Right renal pelvis (tissue), 4 donors: ENCODE results near the gene HAUS7. TPM values are rescaled to one million over a fixed set of nuclear protein-coding genes. Genes with fewer than 3 reads are reported as not detected.

Experiments used
- DNase-seq, 4 donors: peaks; one replicate each; pipeline ENCODE4 v3.0.0-alpha.2; 2013; ENCODE audit warnings: low read depth in 4 of 4, low spot score in 3 of 4, missing footprints in 1 of 4
- polyA plus RNA-seq, 4 donors: library from polyadenylated mRNA; unstranded; fragments of 120-200 nt; gene quantifications; one replicate each; pipeline ENCODE4 v1.2.1, GENCODE V29; 2013; ENCODE audit not compliant: insufficient read length in 4 of 4

The HAUS7 gene
- polyA plus RNA-seq, 4 donors = 24.3 to 34.0 (median 27.2) TPM

DNA sequence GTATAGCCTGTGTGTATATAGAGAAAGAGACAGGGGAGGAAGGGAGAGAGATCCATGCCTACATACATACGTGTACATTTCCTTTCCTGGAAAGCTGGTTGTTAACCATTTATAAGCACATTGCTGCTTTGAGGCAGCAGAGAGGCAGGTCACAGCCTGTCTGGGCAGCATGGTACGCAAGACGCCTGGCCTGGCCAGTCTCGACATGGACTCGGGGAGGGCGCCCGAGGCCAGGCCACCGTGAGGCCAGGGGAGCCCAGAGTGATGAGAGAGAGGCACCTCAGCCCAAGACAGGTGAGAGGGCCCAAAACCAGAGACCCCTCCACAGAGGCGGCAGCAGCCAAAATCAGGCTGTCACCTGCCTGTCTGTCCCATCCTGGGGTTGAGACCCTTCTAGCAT, 28.4 kb downstream of the HAUS7 start:
- DNase-seq = no peak

DNA sequence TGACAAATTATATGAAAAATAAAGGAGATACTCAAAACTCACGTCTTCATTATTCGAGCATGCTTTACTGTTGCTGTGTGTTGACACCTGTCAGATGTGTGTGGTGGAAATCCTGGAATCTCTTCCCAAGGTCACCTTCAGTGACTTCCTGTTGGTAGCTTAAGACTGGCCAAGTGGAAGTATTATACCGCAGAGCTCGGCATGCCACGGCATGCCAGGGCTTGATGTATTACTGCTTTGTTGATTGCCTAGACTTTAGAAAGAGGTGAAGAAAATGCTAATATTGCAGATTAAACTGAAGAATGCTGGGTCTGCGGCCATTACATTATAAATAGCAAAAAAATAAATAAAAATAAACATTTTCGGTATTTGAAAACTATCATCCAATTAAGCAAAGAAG, 29.1 kb downstream of the HAUS7 start:
- DNase-seq = no peak

DNA sequence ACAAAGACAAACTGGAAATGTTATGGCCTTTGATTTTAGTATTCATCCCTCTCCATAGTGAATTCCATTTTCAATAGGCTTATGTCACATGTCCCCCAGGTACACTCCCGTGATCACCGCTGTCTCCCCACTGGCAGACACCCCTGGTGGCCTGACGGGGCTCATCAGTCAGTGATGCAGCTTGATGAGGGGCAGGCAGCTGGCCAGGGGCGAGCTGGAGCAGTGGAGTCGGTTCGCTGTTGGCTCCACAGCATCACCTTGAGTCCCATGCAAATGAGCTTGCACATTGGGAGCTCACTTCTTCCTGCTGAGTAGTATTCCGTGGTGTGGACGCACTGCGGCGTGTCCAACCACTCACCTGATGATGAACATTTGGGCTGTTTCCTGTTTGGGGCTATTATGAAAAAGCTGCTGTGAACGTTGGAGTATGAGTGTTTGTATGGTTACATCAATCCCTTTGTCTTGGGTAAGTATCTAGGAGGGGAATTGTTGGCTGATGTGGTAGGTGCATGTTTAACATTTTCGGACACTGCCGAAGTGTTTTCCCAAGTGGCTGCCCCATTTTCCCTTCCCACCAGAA, 29.7 kb downstream of the HAUS7 start:
- DNase-seq = no peak

DNA sequence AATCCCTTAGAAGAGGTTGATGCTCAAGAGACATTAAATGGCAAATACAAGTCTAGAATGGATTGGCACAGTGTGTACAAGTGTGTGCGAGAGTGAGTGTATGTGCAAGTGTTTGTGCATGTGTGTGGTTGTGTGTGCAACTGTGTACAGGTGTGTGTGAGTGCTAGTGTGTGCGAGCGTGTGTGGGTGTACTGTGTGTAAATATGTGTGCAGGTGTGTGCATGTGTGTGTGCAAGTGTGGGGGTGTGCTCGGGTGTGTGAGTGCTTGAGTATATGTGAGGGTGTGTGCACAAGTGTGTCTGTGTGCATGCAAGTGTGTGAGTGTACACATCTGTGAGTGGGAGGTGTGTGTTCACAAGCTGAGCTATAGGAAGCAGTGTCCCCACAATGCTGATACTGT, 30.4 kb downstream of the HAUS7 start:
- DNase-seq = no peak

DNA sequence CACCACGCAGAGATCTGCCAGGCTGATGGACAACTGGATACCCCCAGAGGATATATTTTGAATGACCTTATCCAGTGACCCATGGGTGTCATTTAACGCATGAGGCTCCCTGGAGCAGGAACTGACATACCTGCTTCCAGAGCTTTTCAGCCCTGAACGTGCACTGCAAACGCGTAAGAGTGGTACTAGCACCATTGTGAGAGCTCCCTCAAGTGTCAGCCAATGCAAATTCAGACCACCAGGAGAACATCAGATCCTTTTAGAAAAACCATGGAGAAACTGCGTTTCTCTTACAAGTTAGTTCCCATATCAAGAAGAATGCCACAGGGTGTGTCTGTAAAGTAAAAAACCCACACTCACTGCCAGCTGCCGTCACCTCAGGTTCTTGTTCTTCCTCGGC, 31.8 kb downstream of the HAUS7 start:
- DNase-seq = peak in 2 of 4 donors; percentile 10

DNA sequence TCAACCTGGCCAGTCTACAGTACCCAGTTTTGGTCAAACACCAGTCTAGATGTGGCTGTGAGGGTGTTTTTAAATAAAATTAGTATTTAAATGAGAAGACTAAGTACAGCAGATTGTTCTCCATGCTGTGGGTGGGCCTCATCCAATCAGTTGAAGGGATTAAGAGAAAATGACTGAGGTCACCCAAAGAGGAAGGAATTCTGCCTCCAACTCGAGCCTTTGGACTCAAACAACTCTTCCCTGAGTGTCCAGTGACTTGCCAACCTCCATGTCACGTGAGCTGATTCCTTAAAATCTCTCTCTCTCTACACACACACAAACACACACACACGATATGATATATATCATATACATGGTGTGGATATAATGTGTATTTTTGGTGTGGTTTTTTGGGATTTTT, 34.5 kb downstream of the HAUS7 start:
- DNase-seq = no peak

DNA sequence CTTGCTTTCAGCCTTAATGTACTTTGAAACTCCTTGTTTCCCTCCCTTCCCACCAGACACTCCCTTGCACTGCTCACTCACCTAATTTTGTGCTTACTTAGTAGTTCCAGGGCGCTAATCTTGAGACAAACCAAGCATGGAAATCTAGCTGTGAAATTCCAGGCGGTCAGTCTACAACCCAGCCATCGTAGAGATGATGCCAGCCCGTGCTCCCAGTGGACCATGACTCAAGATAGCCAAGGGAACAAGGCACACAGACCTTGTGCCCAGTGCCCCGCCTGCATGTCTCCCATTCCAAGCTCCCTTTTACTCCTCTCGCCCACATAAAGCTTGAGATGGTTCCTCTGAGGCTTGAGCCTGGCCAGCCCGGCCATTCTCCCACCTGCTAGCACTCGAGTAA, 35.6 kb downstream of the HAUS7 start:
- DNase-seq = no peak

DNA sequence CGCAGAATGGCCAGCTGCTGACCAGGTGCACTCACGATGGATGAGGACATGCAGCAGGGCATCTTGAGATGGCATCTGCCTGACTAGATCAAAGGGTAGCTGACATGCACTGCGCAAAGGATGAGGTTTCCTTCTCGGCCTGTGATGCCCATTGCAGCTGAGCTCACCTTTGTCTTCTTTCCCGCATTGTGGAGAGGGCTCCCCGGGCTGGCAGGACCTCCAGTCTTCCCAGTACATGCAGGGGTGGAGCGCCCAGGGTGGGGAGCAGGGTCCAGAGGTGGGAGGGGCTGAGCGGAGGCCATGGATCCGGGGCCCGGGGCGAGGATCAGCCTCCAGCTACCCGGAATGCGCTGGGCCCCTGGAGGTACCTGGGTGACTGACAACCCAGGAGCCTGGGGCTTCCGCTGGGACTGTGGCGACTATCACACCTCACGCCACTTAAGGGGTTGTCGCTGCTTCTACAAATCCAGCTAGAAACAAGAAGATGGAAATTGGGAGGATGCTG, 36.5 kb downstream of the HAUS7 start:
- DNase-seq = no peak

DNA sequence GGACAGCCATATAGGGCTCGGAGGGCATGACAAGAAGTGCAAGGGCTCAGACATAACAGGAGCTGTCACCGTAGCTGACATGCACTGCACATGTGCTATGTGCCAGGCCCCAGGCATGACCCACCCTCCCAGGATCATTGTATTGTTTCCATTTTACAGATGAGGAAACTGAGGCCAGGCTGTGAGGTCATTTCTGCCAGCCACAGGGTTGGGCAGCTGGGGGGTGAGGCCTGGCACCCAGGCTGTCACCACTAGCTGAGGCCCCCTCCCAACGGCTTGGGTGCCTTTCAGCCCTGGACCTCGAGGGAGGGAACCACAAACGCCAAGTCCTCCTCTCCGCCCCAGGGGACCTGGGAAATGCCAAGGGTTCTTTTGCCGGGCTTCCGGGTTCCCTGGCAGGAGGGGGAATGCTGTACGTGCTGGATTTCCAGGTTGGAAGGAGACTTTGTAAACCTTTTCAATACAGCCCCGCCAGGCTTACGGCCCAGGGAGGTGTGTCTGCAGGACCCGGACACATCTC, 37.2 kb downstream of the HAUS7 start:
- DNase-seq = no peak

DNA sequence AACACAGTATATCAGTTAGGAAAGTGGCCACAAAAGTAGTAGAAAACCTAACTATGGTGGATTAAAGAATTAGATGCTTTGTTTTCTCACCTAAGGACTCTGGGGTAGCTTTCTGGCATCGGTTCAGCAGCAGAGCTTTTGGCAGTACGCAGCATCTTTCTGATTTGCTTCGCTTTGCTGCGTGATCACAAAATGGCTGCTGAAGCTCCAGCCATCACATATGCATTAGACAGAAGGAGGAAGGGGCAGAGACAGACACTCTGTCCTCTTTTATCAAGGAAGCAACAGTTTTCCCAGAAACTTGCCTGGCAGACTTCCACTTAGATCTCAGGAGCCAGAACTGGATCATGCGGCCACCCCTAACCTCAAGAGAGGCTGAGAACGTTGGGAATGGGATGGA, 39.6 kb downstream of the HAUS7 start:
- no peak for DNase-seq

DNA sequence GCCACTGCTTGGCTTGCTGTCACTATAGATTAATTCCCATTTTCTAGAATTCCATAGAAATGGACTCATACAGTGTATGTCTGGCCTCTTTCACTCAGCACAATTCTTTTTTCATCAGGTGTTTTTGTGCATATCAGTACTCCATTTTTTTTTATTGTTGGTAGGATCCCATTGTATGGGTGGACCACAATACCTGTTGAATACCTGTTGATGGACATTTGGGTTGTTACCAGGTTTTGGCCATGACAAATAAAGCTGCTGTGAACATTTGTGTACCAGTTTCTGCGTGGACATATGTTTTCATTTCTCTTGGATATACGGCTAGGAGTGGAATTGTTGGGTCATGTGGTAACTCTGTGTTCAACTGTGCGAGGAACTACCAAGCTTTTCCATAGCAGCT, 44.2 kb downstream of the HAUS7 start:
- no peak for DNase-seq

DNA sequence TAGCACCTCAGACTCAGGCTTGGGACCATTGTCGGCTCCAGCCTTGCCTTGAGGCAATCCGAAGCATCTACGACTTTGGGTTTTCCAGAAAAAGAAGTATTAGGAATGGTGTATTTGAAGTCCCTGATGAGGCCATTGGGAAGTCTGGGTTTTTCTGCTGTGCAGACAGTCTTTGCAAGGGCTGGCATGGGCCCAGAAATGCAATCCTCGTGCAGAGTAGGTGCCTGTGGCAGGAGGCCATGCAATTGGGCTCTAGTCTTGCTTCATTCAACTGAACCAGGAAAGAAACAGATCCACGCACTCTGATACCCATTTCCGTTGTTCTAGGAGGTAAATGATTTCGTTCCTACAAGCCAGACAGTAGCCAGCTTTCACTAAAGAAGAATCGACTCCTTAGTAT, 46.7 kb downstream of the HAUS7 start:
- no peak for DNase-seq

DNA sequence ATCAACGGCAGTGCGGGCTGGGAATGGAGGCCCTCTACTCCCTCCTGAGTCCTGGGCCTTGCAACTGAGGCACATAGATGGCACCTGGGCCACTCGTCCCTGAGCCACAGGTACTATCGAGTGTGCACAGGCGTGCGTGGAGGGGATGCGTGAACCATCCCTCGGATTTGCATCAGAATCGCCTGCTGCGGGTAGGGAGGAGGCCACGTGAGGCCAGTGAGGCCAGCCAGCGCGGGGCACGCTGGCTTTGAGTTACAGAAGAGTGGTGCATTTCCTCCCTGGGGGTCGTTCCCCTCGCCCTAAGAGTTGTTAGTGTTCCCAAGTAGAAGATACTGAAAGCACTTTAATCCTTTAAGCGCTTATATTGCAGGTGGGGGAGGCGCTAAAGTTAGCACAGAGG, 48.5 kb downstream of the HAUS7 start:
- no peak for DNase-seq

DNA sequence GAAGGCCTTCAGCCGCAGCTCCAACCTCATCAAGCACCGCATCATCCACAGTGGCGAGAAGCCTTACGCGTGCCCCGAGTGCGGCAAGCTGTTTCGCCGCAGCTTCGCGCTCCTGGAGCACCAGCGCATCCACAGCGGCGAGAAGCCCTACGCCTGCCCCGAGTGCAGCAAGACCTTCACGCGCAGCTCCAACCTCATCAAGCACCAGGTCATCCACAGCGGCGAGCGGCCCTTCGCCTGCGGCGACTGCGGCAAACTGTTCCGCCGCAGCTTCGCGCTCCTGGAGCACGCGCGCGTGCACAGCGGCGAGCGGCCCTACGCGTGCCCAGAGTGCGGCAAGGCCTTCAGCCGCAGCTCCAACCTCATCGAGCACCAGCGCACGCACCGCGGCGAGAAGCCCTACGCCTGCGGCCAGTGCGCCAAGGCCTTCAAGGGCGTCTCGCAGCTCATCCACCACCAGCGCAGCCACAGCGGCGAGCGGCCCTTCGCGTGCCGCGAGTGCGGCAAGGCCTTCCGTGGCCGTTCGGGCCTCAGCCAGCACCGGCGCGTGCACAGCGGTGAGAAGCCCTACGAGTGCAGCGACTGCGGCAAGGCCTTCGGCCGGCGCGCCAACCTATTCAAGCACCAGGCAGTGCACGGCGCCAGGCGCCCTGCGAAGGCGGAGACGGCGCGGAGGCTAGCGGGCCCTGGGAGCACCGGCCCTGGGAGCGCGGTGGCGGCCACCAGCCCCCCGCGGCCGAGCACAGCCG, 49.4 kb downstream of the HAUS7 start:
- no peak for DNase-seq

DNA sequence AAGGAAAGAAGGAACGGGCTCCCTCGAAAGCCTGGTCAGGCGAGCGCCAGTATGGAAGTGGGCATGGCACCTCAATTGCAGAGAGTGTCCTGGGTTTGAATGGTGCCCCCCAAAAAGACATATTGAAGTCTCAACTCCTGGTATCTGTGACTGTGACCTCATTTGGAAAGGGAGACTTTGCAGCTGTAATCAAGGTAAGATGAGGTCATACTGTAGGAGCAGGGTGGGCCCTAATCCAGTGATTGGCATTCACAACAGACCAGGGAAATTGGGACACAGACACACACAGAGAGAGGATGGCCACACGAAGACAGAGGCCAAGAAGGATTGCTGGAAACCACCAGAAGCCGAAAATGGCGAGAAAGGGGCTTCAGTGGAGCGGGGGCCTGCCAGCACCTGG, 52.7 kb downstream of the HAUS7 start:
- no peak for DNase-seq

DNA sequence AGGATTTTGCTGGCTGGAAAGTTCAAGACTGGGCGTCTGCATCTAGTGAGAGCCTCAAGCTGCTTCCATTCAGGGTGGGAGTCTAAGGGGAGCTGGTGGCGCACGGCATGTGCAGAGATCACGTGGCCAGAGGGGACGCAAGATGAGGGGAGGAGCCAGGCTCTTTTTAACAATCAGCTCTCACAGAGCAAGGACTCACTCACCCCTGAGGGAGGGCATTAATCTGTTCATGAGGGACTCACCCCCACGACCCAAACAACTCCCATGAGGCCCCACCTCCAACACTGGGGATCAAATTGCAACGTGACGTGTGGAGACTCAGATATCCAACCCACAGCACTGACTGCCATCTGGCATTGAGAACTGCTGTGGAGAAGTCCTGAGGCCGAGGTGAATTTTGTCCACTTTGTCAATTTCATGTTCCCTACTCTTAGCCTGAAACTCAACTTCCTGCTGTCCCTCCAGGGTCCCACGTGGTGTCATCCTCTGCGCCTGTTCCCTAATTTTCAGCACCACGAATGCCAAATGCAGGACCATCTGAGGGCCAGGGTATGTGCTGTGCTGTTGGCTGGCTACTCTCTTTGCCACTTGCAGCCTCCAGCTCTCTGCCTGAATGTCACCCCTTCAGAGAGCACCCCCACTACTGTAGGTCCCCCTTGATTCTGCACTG, 53.5 kb downstream of the HAUS7 start:
- DNase-seq = no peak

DNA sequence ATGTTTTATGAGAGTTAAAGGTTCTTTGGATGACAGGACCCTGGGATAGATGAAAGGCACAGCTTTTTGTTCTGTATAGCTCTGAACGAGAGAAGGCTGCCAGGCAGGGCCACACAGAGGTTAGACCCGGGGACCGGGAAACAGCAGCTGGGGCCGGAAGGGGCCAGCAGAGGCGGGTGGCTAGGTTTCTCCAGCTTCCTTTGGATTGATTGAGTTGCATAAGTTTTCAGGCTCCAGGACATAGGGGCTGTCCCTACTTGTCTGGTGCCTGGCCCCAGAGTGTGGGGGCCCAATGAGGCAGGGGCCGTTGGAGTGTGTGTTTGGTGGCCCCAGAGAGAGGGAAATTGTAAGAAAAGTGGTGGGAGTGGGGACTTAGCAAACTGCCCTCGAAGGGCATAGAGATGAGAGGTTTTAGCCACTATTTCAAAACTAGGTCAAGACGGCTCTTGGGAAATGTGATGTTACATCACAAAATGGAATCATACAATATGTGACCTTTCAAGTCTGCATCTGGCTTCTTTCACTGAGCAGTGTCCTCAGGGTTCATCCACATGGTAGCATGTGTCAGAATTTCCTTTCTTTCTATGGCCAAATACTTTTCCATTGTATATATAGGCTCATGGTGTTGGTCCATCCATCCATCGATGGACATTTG, 55.4 kb downstream of the HAUS7 start:
- DNase-seq = no peak

DNA sequence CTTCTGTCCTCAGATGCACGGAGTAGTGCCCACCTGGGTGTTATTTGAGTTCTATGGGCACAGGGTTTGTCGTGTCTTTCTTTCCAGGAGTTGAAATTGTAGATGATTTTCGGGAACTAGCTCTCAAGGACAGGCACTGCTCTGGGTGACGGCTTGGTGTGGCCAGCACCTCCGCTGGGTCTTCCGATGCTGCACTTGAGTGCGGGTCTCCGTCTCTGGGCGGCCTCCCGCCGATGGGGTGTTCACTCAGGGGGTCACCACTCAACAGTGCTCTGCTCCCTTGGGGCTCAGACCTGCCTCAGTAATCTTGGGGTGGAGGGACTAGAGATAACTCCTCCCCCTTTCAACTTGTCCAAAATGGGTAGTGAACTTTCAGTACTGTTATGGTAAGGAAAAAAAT, 56.6 kb downstream of the HAUS7 start:
- DNase-seq = no peak

DNA sequence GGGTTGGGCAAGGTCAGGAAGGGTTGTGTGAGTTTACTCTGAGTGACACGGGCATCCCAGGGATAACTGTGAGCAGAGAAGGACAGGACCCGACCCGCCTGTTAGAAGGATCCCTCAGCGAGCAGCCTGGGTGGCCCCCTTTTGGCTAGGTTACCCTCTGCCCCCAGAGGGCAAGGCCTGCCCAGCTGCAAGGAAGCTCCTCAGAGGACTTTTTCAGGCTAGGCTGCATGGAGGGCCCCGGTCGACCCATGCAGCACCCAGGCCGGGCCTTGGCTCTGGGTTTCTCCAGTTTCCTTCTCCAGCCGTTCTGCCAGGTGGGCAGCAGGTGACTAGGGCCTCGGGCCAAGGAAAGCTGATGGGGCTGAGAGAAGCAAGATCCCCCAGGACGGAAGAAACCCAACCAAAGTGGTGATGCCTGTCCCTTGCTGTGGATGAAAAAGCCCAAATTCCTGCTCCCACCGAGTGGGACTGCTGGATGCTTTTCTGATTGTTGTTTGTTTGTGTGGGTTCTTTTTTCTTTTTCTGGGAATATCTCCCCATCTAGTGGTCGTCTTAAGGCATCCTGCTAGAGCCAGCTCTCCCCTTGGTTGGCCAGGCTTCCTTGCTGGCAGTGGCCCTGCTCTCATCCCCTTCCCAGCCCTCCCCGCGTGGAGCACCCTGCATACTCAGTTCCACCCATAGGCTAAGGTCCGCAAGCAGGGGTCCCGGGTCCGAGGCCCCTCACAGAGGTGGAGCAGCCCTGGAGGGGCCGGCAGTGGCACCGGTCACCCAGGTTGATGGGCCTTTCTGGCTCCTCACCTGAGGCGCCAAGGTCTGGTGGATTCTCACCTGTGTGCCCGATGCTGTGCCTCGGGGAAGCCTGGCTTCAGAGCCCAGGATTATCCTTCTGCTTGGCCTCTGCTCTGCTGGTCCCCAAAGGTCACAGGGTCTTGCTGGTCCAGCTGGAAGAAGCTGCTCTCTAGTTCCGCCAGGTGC, 57.3 kb downstream of the HAUS7 start:
- no peak for DNase-seq

DNA sequence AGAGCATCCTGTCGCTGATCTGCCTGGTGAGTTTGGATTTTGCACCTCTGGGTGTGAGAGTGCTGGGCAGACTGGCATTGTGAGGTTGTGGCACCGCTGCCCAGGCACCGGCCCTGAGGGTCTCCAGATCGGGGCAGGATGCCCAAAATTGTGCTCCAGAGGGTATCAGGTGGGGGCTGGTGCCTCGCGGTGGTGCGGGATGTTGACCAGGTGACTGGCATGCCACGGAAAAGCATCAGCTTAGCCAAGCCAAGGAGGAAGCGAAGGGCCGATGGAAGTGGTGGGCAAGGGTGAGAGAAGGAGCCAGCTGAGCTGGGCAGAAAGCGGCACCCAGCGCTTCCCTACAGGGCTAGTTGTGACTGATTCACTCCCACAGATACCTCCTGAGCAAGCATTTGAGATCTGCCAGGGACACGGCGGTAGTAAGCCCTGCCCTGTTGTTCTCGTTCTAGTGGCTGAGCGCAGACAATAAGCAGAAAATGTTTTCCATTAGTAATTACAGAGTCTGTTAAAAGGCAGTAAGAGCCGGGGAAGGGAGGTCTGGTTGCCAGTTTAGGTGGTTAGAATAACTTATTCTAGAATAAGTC, 58.3 kb downstream of the HAUS7 start:
- DNase-seq = no peak
